ENCODE measurements around the gene TLCD1. TPM values are rescaled to one million over a fixed set of nuclear protein-coding genes. Genes with fewer than 3 reads are reported as not detected.
A peak's percentile ranks its signal among the peaks of the same experiment; 100 is the strongest.
"Not testable (repeated sequence)": the region's sequence is repeated elsewhere in the genome, so short reads cannot be mapped to it uniquely, and the experiment has no call there.

TLCD1 gene
- total RNA-seq, 2 experiments from 2014 or later, result 8.5 to 8.7 TPM

- Mint-ChIP-seq H3K36me3 (ENCODE audit: low read depth) (peaks cover 9% of the 10 kb centered on the region), H3K27me3 (no peaks in the 10 kb centered on the region), H3K9me3 (ENCODE audit: low read depth) (peaks cover 2% of the 10 kb centered on the region), H3K4me3 (peak overlapping the region; percentile 10), H3K27ac (peak overlapping the region; percentile 85), H3K4me1 (peaks cover 28% of the 10 kb centered on the region)
- peak; percentile 51 for ATAC-seq
- intact Hi-C loops (cut with DNase I, micrococcal nuclease), result no loop called here
- DNase-seq, result peak; percentile 68
- ChIA-PET CTCF (interaction anchor here (0.7 to 1.0 kb wide), 2 partner anchors 11 to 92 kb away, joined by 3 read pairs; no protein-coding TSS in a partner anchor), POLR2A (interaction anchor here (0.8 kb wide), 1 partner anchor 10 kb away, joined by 4 read pairs; the partner anchor contains the start of gene NEK8)
These were observed 12.8 kb upstream of the TLCD1 start for GRCh38 chr17:28738680-28739384.

- Mint-ChIP-seq H3K4me3 (peak overlapping the region; percentile 2), H3K9me3 (ENCODE audit: low read depth) (peaks cover 2% of the 10 kb centered on the region), H3K36me3 (ENCODE audit: low read depth) (peaks cover 9% of the 10 kb centered on the region), H3K27me3 (no peaks in the 10 kb centered on the region), H3K4me1 (peaks cover 27% of the 10 kb centered on the region), H3K27ac (peak overlapping the region; percentile 85)
- intact Hi-C loops (cut with DNase I, micrococcal nuclease), result no loop called here
- ChIA-PET CTCF (interaction anchor here (0.7 to 1.3 kb wide), 2 partner anchors 11 to 92 kb away, joined by 3 to 4 read pairs; no protein-coding TSS in a partner anchor), POLR2A (no interaction called here)
- DNase-seq, result no peak
- no peak for ATAC-seq
These were observed 12.0 kb upstream of the TLCD1 start for GRCh38 chr17:28737770-28738679.

- Mint-ChIP-seq H3K4me3 (no peak overlapping the region), H3K27me3 (no peaks in the 10 kb centered on the region), H3K9me3 (ENCODE audit: low read depth) (peaks cover 2% of the 10 kb centered on the region), H3K36me3 (ENCODE audit: low read depth) (peaks cover 9% of the 10 kb centered on the region), H3K27ac (no peak overlapping the region), H3K4me1 (peaks cover 26% of the 10 kb centered on the region)
- CTCF ChIA-PET, result interaction anchor here (1.3 kb wide), 1 partner anchor 10 kb away, joined by 4 read pairs; no protein-coding TSS in a partner anchor
- POLR2A ChIA-PET, result interaction anchor here (0.6 kb wide), 1 partner anchor 26 kb away, joined by 3 read pairs; no protein-coding TSS in a partner anchor
- intact Hi-C loops (cut with DNase I, micrococcal nuclease), result no loop called here
- DNase-seq (no peak), ATAC-seq (no peak)
These were observed 11.3 kb upstream of the TLCD1 start for GRCh38 chr17:28737316-28737715.

GRCh38 chr17:28735913-28736769 lies 10.1 kb upstream of the TLCD1 start:
- H3K27me3 Mint-ChIP-seq; H3K27ac Mint-ChIP-seq; DNase-seq; H3K36me3 Mint-ChIP-seq (ENCODE audit: low read depth); POLR2A ChIA-PET; ATAC-seq; H3K4me3 Mint-ChIP-seq; H3K9me3 Mint-ChIP-seq (ENCODE audit: low read depth); intact Hi-C loops (cut with DNase I, micrococcal nuclease): not testable (repeated sequence)
- CTCF ChIA-PET, result interaction anchor here (1.2 to 1.5 kb wide), 4 partner anchors 9 to 28 kb away, joined by 4 to 10 read pairs (median 5); partner anchors contain the start of gene TLCD1
- peaks cover 22% of the 10 kb centered on the region for H3K4me1 Mint-ChIP-seq

GRCh38 chr17:28735242-28735722 lies 9.2 kb upstream of the TLCD1 start:
- ChIA-PET CTCF (interaction anchor here (1.2 to 1.5 kb wide), 4 partner anchors 9 to 29 kb away, joined by 4 to 10 read pairs (median 5); partner anchors contain the start of gene TLCD1), POLR2A (no interaction called here)
- Mint-ChIP-seq H3K4me1 (peaks cover 21% of the 10 kb centered on the region), H3K4me3 (no peak overlapping the region), H3K36me3 (ENCODE audit: low read depth) (peaks cover 9% of the 10 kb centered on the region), H3K27ac (no peak overlapping the region), H3K27me3 (no peaks in the 10 kb centered on the region), H3K9me3 (ENCODE audit: low read depth) (peaks cover 2% of the 10 kb centered on the region)
- DNase-seq (no peak), ATAC-seq (no peak)
- intact Hi-C loops (cut with DNase I, micrococcal nuclease), result no loop called here

- H3K36me3 Mint-ChIP-seq (ENCODE audit: low read depth), result peaks cover 9% of the 10 kb centered on the region
- intact Hi-C loops (cut with DNase I, micrococcal nuclease), result no loop called here
- ATAC-seq (no peak), DNase-seq (no peak)
- ChIA-PET CTCF (interaction anchor here (1.2 to 1.5 kb wide), 4 partner anchors 8 to 29 kb away, joined by 4 to 10 read pairs (median 5); partner anchors contain the start of gene TLCD1), POLR2A (no interaction called here)
- H3K9me3 Mint-ChIP-seq (ENCODE audit: low read depth), result peaks cover 2% of the 10 kb centered on the region
- H3K27ac Mint-ChIP-seq, result no peak overlapping the region
- H3K27me3 Mint-ChIP-seq, result no peaks in the 10 kb centered on the region
- H3K4me3 Mint-ChIP-seq, result no peak overlapping the region
- H3K4me1 Mint-ChIP-seq, result peaks cover 23% of the 10 kb centered on the region
These were observed 8.7 kb upstream of the TLCD1 start for GRCh38 chr17:28734712-28735241.

- ChIA-PET CTCF (interaction anchor here (0.6 kb wide), 1 partner anchor 18 kb away, joined by 3 read pairs; no protein-coding TSS in a partner anchor), POLR2A (no interaction called here)
- Mint-ChIP-seq H3K9me3 (ENCODE audit: low read depth) (no peaks in the 10 kb centered on the region), H3K27ac (no peak overlapping the region), H3K36me3 (ENCODE audit: low read depth) (no peaks in the 10 kb centered on the region), H3K4me1 (peaks cover 19% of the 10 kb centered on the region), H3K4me3 (no peak overlapping the region), H3K27me3 (no peaks in the 10 kb centered on the region)
- no peak for ATAC-seq
- DNase-seq, result no peak
- intact Hi-C loops (cut with DNase I, micrococcal nuclease), result no loop called here
These were observed 7.3 kb upstream of the TLCD1 start for GRCh38 chr17:28733346-28733745.

- Mint-ChIP-seq H3K27me3 (no peaks in the 10 kb centered on the region), H3K9me3 (ENCODE audit: low read depth) (no peaks in the 10 kb centered on the region), H3K4me3 (peak overlapping the region; percentile 99), H3K36me3 (ENCODE audit: low read depth) (peaks cover 8% of the 10 kb centered on the region), H3K4me1 (peaks cover 25% of the 10 kb centered on the region), H3K27ac (peak overlapping the region; percentile 76)
- DNase-seq (no peak), ATAC-seq (no peak)
- intact Hi-C loops (cut with DNase I, micrococcal nuclease), result loop anchor here (1.0 to 10.0 kb wide), 9 partner anchors 32 to 885 kb away; partner anchors contain the start of genes ABHD15 (in 1 of the 2), BLTP2 (in 1 of the 2), NUFIP2 (in 1 of the 2) and TP53I13 (in 1 of the 2)
- ChIA-PET POLR2A (interaction anchor here (6.3 kb wide), 1 partner anchor 17 kb away, joined by 111 read pairs; the partner anchor contains the start of gene TRAF4), CTCF (interaction anchor here (0.5 to 8.9 kb wide), 6 partner anchors 11 to 804 kb away, joined by 3 to 294 read pairs (median 12); partner anchors contain the start of genes RPL23A and TRAF4)
These were observed 3.9 kb upstream of the TLCD1 start for GRCh38 chr17:28729950-28730330.

GRCh38 chr17:28728364-28729200 lies 2.5 kb upstream of the TLCD1 start, which contains the start of gene NEK8:
TSS of gene NEK8 (plus strand) at chr17:28728788. CDS start at chr17:28728814, 26 bp downstream.
- peak; percentile 50 for ATAC-seq
- no peaks in the 10 kb centered on the region for H3K9me3 Mint-ChIP-seq (ENCODE audit: low read depth)
- H3K4me1 Mint-ChIP-seq, result peaks cover 39% of the 10 kb centered on the region
- intact Hi-C loops (cut with DNase I, micrococcal nuclease), result loop anchor here (1.0 to 10.0 kb wide), 15 partner anchors 8 to 886 kb away; partner anchors contain the start of genes ABHD15 (in 1 of the 2), BLTP2 (in 1 of the 2), DHRS13 (in 1 of the 2) and NUFIP2 (in 1 of the 2)
- DNase-seq, result peak; percentile 99
- H3K27me3 Mint-ChIP-seq, result no peaks in the 10 kb centered on the region
- ChIA-PET CTCF (interaction anchor here (0.5 to 8.9 kb wide), 25 partner anchors 9 to 420 kb away, joined by 3 to 294 read pairs (median 4); partner anchors contain the start of genes FAM222B, PHF12, PROCA1 and RPL23A), POLR2A (interaction anchor here (0.6 to 6.3 kb wide), 16 partner anchors 9 to 223 kb away, joined by 3 to 111 read pairs (median 4); partner anchors contain the start of genes PHF12, PROCA1, RPL23A and TRAF4)
- peak within 1 kb of the TSS; percentile 99 for H3K27ac Mint-ChIP-seq
- peak within 1 kb of the TSS; percentile 99 for H3K4me3 Mint-ChIP-seq
- peaks cover 22% of the 10 kb centered on the region for H3K36me3 Mint-ChIP-seq (ENCODE audit: low read depth)

All from activated CD4-positive, alpha-beta T cell treated with anti-CD3 and anti-CD28 coated beads for 36 hours (primary cell).